GM18499 (cell line): Measurements from ENCODE around the gene SHOX.

Experiments
- ATAC-seq: cut with Tn5 transposase; IDR thresholded peaks from one replicate; pipeline ENCODE4 v1.9.1; 2021; ENCODE audit warnings: moderate number of reproducible peaks; ENCODE audit not compliant: insufficient read depth, unreplicated experiment

SHOX gene

GRCh38 chrX:703466-703865 lies 72.9 kb downstream of the SHOX start:
- no peak for ATAC-seq

- no peak for ATAC-seq
Measured at GRCh38 chrX:703866-704265, 73.3 kb downstream of the SHOX start.
